Neural progenitor cell (in vitro differentiated cells): ENCODE results near the gene RAB11FIP5.

ENCODE experiments used
- EZH2 ChIP-seq: fragments of 200-600 bp; sonication (generic); IDR thresholded peaks from 2 replicates; pipeline ENCODE4 v1.6.1; 2017; ENCODE audit warnings: antibody characterized with exemption, mild to moderate bottlenecking, moderate library complexity
- EZH2phosphoT487 ChIP-seq: fragments of 200-600 bp; sonication (generic); IDR thresholded peaks from 2 replicates; pipeline ENCODE4 v1.6.1; 2017; ENCODE audit warnings: antibody characterized with exemption
- TF ChIP-seq, protein P1 (sequence below): fragments of 200-600 bp; sonication (generic); IDR thresholded peaks from 2 replicates; pipeline ENCODE4 v1.5.1; 2017; ENCODE audit warnings: antibody characterized with exemption, mild to moderate bottlenecking

DNA sequence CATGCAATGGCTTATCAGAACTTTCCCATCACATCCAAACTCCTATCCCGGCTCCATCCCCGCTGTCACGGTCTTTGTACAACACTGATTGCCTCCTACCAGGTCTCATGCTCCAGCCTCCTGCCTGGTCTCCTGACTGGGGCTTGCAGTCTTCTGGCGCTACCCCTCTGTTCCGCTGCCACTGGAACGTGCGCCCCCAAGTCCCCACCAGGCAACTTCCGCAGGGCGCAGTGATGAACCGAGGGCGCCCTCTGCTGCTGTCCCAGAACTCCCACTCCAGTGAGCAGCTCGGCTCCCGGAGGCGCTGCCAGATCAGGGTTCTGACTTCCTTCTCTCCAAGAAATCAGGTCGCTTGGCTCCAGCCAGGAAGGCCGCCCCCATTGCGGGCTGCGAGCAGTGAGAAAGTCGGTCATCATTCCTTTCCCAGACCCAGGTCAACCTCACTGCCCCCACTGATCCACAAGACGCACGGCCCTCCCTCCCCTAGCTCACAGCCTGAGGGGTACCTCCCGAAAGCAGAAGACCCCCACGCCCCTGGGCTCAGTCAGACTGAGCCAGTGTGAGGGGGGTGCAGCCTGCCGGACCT is 43.9 kb upstream of the RAB11FIP5 start:
- TF ChIP-seq, protein P1, sequence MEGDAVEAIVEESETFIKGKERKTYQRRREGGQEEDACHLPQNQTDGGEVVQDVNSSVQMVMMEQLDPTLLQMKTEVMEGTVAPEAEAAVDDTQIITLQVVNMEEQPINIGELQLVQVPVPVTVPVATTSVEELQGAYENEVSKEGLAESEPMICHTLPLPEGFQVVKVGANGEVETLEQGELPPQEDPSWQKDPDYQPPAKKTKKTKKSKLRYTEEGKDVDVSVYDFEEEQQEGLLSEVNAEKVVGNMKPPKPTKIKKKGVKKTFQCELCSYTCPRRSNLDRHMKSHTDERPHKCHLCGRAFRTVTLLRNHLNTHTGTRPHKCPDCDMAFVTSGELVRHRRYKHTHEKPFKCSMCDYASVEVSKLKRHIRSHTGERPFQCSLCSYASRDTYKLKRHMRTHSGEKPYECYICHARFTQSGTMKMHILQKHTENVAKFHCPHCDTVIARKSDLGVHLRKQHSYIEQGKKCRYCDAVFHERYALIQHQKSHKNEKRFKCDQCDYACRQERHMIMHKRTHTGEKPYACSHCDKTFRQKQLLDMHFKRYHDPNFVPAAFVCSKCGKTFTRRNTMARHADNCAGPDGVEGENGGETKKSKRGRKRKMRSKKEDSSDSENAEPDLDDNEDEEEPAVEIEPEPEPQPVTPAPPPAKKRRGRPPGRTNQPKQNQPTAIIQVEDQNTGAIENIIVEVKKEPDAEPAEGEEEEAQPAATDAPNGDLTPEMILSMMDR: peak; percentile 89
- no peak for TF ChIP-seq EZH2
- TF ChIP-seq EZH2phosphoT487: no peak
